AG08395 (cell line): ENCODE data around the gene ERAL1.
"Not testable (repeated sequence)": the region's sequence is repeated elsewhere in the genome, so short reads cannot be mapped to it uniquely, and the experiment has no call there.

Experiments used
- DNase-seq: peaks from one replicate; pipeline ENCODE4 v3.0.0; 2012; ENCODE audit warnings: mixed read lengths, low spot score

Gene ERAL1

DNA sequence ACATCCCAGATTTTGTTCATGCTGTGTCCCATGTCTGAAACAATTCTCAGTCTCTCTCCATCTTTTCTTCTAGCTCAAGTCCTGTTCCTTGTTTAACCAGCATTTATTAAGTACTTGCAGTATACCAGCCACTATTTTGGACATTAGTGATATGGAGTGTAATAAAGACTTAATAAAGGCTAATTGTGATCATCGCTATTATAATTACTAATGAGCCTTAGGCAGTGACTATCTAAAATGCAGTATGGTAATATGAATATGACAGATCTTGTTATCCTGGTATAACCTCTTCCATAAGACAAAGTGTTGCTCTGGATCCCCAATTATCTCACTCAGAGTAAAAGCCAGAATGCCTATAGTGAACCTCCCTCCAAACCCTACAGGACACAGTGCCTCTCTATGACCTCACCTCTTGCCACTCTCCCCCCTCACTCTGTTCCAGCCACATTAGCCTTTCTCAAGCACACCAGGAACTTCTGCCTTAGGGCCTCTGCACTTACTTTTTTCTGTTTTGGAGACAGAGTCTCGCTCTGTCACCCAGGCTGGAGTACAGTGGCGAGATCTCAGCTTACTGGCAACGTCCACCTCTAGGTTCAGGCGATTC lies 44.5 kb downstream of the ERAL1 start:
- DNase-seq, result no peak

DNA sequence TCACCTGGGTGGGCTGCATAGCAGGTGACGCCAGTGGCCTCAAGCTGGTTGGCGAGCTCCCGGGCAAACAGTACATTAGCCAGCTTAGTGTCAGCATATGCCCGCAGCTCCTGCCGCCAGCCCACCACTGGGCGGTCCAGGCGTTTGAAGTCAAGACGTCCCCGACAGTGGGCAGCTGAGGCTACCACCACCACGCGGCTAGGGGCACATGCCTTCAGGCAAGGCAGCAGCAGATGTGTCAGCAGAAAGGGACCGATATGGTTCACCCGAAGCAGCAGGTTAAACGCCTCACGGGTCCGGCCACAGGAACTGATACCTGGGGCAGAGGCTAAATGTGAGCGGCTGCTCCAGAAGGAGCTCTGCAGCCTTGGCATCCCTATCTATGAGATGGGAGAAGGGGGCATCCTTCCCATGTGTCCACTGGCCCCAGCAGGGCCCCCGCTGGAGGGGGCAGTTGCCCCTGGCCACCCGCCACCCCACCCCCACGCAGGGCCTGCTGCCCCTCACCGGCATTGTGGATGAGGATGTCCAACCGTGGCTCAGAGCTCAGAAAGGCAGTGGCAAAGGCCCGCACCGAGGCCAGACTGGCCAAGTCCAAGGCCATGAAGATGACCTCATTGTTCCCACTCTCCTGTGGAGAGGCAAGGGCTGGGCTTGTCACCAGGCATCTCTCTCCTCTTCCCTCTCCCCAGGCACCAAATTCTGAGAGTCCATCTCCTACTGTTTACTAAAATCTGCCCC lies 46.3 kb downstream of the ERAL1 start:
- DNase-seq, result no peak

DNA sequence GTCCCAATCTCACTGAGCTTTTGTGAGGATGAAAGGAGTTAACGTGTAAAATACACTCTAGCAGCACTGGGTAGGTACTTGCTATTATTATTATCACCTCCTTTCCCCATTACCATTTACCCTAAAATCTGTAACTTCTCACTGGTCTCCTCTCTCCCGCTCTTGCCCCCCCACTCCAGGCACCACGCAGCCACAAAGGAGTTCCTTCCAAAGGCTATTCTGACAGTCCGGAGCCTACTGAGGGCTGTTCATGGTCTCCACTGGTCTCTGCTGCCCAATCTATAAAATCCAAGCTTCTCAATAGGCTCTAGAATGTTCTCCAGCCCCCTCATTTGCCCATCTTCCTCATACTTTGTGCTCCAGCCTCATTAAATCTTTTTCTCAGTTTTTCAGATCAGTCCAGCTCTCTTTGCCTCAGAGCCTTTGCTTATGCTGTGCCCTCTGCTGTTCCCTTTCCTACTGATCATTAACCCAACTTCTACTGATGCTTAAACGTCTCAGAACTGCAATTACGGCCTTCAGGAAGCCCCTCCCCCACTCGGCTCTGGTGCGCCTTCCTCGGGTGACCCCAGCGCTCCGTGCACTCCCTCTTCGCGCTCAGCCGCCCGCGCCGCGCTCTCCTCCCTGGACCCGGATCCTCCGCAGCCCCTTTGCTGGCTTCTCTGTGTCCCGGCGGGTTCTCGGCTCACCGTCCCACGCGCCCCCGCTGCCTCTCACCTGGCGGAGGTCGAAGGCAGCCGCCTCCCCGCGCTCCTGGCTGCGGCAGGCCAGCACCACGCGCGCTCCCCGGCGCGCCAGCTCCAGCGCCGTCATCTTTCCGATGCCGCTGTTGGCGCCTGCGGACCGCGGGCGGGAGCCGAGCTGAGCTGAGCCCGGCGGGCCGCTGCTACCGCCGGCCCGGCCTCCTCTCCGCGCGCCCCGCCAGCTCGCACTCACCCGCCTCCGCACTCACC lies 47.3 kb downstream of the ERAL1 start:
- DNase-seq, result peak; percentile 42

GRCh38 chr17:28902819-28903545 lies 48.2 kb downstream of the ERAL1 start, which contains the start of gene DHRS13:
Gene DHRS13 (minus strand): TSS chr17:28903079. CDS start chr17:28902944, 135 bp downstream.
- DNase-seq, result peak; percentile 89

GRCh38 chr17:28903546-28903841 lies 48.7 kb downstream of the ERAL1 start:
- not testable (repeated sequence) for DNase-seq

GRCh38 chr17:28904800-28905199 lies 50.0 kb downstream of the ERAL1 start:
- no peak for DNase-seq

DNA sequence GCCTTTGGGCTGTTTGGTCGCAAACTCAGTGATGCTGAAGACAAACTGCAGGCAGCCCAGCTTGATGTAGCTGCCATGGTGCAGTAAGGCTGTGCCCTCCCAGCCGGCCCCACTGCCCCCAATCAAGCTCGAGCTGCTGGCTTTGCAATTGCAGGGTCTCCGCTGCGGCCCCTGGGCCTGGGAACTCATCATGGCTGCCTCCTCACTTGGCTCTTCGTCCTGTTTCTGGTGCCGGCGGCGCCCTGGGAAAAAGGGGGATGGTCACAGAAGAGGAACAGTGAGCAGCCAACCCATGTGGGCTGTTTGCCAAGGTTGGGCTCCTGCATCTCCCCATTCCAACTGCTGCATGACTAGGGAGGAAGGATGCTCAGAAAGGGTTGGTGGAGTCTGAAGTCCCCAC lies 51.5 kb downstream of the ERAL1 start:
- no peak for DNase-seq

- DNase-seq, result no peak
These were observed 52.1 kb downstream of the ERAL1 start for GRCh38 chr17:28906706-28907438.

- DNase-seq, result no peak
These were observed 53.1 kb downstream of the ERAL1 start for GRCh38 chr17:28907709-28908475.

DNA sequence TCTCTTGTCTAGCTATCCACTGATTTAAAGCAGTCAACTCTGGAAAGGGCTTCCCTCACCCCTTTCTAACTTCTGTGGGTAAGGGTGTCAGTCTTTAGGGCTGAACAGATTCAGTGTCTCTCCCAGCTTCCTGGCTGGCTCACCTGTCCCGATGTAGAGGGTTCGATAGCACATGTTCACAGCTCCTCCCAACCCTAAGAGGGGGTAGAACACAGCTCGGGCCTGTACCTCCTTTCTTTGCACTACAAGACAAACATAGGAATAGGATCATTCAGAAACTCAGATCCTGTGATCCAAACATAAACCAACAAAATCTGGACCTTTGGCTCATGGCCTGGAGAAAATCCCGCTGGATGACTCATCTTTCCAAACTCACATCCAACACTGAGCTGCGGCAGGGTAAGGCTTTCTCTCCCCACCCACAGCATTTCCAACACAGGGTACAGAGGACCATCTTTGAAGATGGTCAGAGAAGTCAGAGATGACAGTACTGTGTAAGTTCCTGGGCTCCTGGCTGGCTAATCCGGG lies 53.9 kb downstream of the ERAL1 start:
- DNase-seq, result peak; percentile 77

GRCh38 chr17:28910534-28910933 lies 55.7 kb downstream of the ERAL1 start:
- no peak for DNase-seq
